ELR (cell line): ENCODE results near the gene FRMD4A.

Experiments
- DNase-seq: peaks from one replicate; pipeline ENCODE4 v3.0.0-alpha.2; 2015; ENCODE audit warnings: low read depth

The FRMD4A gene

DNA sequence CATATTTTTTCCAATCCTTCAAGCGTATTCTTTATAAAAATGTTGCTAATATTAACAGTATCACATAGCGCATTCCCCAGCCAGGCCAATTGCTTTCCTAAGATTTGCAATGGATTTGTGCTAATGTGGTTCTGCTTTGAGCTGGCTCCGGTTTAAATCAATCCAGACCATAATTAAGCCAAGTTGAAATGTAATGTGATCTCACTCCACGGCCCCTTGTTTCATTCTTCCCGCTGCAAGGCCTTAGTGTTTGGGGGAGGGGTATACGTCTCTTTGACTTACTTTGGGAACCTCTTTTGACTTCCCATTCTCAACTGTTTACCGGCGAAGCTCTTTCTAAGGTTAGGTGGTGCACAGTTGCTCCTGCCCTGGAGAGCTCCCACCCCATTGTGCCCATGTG lies 657.6 kb downstream of the FRMD4A start:
- DNase-seq: no peak

GRCh38 chr10:13672548-13672947 lies 658.2 kb downstream of the FRMD4A start:
- no peak for DNase-seq

DNA sequence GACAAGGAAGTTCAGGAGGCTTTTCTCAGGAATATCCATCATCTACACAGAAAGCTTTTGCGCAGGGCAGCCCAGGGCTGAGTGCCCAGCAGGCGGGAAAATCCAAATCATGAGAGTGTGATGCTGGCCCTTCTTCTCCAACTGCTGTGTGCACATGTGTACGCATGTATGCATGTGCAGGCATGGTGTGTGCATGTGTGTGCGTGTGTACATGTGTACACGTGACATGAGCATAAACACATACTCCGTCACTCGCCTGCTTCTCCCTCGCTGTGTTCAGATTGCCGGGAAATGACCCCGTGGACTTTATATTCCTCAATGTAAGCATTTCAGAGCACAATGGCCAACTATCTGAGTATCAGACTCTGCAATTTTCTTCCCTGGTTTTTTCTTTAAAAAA lies 658.8 kb downstream of the FRMD4A start:
- no peak for DNase-seq

DNA sequence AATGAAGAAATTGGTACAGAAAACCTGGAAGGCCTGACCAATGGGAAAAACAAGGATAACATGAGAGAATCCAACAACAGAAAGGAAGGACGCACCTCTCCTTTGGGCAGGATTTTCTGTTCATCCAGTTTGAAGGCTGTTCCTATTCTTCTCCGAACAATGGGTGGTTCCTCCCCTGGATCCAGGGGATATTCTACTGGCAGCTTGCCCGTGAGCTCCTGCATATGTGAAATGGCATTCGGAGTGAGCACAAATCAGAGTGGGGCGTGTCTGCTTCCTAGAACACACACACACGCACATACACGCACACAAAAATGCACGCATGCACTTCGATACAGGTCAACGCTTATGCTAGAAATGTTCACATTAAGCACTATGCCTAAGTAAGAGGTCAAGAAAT lies 660.4 kb downstream of the FRMD4A start:
- DNase-seq: no peak

DNA sequence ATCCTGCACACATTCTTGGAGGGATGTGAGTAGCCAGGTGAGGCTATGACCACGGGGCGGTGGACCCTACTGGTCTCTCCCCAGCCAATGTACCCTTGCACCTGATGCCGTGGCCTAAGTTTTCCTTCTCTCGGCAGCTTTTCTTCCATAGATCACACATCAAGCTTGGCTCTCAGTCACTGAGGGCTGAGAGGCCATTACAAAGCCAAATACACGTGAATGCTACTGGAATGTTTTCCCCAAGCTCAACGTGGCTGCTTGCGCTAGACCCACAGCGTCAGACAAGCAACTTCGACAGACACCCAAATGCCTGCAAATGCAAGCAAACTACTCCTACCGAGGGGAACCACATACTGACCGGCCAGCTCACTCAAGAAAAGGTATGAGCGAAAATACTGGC lies 660.8 kb downstream of the FRMD4A start:
- DNase-seq: no peak

DNA sequence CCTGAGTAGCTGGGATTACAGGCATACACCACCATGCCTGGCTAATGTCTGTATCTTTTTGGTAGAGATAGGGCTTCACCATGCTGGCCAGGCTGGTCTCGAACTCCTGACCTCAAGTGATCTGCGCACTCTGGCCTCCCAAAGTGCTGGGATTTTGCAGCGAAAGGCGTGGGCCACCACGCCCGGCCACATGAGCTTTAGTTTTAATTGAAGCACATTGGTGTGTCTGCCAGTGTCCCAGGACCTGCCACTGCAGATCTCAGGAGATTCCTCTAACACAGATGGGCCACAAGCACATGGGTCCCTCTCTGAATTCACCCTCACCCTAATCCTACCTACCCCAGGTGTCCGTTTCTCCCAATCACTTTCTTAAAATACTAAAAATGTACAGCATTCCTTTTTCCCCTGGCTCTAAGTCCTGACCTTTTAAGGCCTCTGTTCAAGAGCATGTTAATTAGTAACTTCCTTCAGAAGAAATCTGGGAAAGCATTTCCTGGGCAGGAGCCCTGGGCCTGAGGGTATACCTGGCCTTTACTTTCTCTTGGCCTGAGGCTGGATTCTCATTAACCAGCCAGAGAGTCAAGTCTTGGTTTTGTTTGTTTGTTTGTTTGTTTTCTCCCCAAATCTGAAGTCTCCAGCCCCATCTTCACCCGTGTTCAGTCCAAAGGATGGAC lies 661.4 kb downstream of the FRMD4A start:
- DNase-seq: no peak

DNA sequence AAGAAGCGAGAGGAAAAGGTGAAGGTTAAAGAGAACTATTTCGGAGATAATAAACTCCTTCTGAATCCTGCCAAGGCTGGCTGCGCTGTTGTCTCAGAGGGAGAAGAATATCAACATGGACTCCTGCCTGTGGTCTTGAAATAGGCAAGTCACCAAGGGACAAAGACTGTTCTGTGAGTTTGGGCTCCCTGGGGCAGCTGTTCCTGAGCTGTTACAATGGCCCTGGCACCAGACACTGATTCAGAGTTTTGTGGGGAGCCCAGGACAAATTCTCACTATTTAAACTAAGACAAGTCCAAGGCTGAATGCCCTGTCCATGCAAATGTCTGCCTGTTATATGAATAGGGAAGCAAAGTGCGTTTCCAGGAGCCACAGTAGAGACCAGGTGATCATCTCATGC lies 662.6 kb downstream of the FRMD4A start:
- no peak for DNase-seq

- no peak for DNase-seq
These were observed 665.0 kb downstream of the FRMD4A start for GRCh38 chr10:13665516-13666262.

- DNase-seq: no peak
These were observed 669.5 kb downstream of the FRMD4A start for GRCh38 chr10:13661256-13661655.

- DNase-seq: peak; percentile 23
These were observed 670.2 kb downstream of the FRMD4A start for GRCh38 chr10:13660551-13660920.

- DNase-seq: peak; percentile 62
These were observed 670.7 kb downstream of the FRMD4A start for GRCh38 chr10:13659887-13660550.

- no peak for DNase-seq
These were observed 671.6 kb downstream of the FRMD4A start for GRCh38 chr10:13658871-13659685.

DNA sequence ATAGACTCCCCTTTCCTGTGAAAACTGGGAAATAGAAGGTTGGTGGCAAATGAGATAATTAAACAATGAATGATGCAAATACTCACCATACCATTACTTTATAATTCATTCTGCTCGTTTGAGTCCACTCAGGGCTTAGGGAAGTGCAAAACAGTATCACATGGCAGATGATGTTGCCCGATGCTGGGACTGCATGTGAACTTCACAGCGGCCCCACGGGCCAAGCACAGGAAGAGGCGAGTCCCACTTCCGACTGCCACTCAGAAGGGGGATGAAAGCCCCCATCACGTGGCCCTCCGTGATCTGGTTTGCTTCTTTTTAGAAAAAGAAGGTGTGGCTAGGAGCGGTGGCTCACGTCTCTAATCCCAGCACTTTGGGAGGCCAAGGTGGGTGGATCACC lies 672.5 kb downstream of the FRMD4A start:
- DNase-seq: no peak

GRCh38 chr10:13657101-13657680 lies 673.5 kb downstream of the FRMD4A start:
- DNase-seq: no peak

DNA sequence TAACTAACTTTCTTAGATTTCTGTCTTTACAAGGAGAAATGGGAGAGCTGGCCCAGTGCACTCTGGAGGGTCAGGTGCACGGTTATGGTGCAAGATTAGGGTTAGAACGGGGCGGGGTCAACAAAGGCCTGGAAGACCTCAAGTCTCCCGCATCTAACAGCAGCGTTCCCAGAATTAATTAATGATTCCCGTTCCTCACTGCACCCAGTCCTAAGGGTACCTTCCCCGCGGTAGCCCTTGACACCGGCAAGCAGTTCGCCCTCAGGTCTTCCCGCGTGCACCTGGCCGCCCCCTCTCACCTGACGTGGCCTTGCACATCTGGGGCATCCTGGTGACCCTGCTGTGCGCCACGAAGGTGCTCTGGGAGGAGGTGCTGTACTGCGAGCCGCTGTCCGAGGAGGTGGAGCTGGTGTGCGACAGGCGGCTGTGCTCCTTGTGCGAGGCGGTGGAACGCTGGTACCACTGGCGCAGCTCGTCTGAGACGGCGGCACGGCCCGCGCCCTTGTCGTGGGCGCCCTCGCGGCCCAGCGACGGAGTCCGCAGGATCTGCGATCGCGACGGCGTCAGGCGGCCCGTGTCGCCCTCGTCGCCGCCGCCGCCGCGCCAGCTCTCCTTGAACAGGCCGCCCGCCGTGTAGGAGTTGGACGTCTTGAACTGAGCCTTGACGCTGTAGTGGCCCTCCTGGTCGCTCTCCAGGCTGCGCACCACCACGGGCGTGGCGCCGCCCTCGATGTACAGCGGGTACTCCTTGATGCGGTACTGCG lies 674.2 kb downstream of the FRMD4A start:
- DNase-seq: no peak

GRCh38 chr10:13654846-13655245 lies 675.9 kb downstream of the FRMD4A start:
- DNase-seq: no peak

GRCh38 chr10:13654118-13654830 lies 676.5 kb downstream of the FRMD4A start:
- DNase-seq: no peak

- DNase-seq: no peak
These were observed 677.9 kb downstream of the FRMD4A start for GRCh38 chr10:13652860-13653259.

DNA sequence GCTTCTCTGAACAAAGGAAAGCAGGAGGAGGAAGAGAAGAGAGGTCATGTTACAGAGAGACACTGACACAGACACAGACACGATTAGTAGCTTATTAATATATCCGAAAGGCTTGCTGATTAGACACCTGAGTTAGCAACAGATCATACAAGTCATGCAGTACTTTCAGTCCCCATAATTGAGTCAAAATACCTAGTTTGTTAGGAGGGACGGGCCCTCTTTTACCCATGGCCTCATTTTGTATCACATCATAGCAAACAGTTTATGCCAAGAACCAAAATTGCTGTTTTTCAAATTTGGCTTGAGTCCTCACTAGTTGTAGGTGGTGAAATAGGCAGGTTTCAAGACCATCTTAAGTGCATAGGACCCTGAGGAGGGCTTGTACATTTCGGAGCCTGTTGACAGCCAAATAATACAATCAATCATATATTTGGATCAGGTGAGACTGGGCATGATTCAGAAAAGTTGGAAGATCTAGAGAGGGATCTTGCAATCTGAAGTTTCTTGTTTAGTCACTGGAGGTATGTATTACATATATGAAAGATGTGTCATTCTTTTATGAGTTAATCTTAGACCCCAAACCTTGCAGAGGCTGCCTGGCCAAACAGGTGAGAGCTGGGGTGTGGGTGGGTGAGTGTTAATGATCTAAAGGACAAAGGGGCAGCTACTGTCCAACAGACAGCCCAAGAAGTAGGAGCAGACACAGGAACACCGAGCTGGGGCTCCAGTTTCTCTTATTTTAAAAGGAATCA lies 678.6 kb downstream of the FRMD4A start:
- no peak for DNase-seq

DNA sequence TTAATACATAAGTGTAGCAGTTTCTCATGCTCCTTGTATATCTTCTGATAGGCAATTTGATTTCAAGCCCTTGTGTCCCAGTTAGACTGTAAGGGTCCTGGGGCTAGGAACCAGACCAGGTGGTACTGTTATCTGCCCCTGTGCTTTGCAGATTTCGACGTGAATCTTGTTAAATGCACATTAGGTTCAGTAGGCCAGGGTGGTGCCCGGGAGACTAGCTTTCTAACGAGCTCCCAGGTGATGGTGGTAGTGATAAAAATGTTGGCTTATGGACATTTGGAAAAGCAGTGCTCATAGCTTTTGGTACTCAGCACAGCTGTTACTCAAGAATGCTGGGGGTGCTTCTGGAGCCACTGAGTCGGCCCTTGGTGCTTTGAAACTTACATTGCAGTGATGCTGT lies 679.8 kb downstream of the FRMD4A start:
- no peak for DNase-seq
